GM23248 (cell line): ENCODE data around the gene ZNF709.
"Not testable (repeated sequence)": the region's sequence is repeated elsewhere in the genome, so short reads cannot be mapped to it uniquely, and the experiment has no call there.

Experiments
- EZH2 ChIP-seq: fragments of 200-600 bp; sonication (generic); IDR thresholded peaks from 2 replicates; pipeline ENCODE4 v1.6.1; 2018; ENCODE audit warnings: antibody characterized with exemption, mild to moderate bottlenecking; ENCODE audit not compliant: insufficient read depth, poor library complexity, severe bottlenecking
- EZH2phosphoT487 ChIP-seq: fragments of 200-600 bp; sonication (generic); IDR thresholded peaks from 2 replicates; pipeline ENCODE4 v1.6.1; 2018; ENCODE audit warnings: antibody characterized with exemption, moderate library complexity, mild to moderate bottlenecking, low read depth; ENCODE audit not compliant: insufficient read depth

DNA sequence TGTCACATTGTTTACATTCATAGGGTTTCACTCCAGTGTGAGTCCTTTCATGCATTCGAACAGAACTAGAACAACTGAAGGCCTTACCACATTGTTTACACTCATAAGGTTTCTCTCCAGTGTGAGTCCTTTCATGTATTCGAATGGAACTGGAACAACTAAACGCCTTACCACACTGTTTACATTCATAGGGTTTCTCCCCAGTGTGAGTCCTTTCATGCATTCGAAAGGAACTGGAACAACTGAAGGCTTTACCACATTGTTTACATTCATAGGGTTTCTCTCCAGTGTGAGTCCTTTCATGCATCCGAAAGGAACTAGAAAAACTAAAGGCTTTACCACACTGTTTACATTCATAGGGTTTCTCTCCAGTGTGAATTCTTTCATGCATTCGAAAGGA, 20.5 kb downstream of the ZNF709 start:
- TF ChIP-seq EZH2phosphoT487, EZH2: not testable (repeated sequence)
